ENCODE data around the gene FABP3.

DNA sequence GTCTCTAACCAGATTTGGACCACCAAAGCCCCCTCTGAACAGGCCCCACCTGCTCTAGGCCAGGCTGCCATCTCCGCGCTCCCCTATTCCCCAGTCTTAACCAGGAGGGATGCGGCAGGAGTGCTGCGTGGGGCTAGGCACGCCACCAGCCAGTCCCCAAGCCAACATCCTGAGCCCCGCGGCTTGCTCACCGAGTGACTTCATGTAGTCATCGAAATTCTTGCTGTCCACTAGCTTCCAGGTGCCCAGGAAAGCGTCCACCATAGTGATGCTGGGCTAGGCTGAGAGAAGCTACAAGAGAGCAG is 173 bp downstream of the FABP3 start:
- TF ChIP-seq, protein P1, sequence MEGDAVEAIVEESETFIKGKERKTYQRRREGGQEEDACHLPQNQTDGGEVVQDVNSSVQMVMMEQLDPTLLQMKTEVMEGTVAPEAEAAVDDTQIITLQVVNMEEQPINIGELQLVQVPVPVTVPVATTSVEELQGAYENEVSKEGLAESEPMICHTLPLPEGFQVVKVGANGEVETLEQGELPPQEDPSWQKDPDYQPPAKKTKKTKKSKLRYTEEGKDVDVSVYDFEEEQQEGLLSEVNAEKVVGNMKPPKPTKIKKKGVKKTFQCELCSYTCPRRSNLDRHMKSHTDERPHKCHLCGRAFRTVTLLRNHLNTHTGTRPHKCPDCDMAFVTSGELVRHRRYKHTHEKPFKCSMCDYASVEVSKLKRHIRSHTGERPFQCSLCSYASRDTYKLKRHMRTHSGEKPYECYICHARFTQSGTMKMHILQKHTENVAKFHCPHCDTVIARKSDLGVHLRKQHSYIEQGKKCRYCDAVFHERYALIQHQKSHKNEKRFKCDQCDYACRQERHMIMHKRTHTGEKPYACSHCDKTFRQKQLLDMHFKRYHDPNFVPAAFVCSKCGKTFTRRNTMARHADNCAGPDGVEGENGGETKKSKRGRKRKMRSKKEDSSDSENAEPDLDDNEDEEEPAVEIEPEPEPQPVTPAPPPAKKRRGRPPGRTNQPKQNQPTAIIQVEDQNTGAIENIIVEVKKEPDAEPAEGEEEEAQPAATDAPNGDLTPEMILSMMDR (IDR thresholded peaks at IDR 0.05) = no peak
- TF ChIP-seq POLR2A (IDR thresholded peaks at IDR 0.05) (peak in 1 of 2 donors; percentile 20), POLR2AphosphoS5 (IDR thresholded peaks at IDR 0.05; ENCODE audit: insufficient read depth in 1 of 2, low read depth in 1 of 2) (no peak)
